Measurements from ENCODE around the gene EPS15. TPM values are rescaled to one million over a fixed set of nuclear protein-coding genes. Genes with fewer than 3 reads are reported as not detected.

Gene EPS15
- total RNA-seq, 1 donor from 2014 or later = 37.1 TPM

- Histone ChIP-seq H3K36me3 (ENCODE audit: control insufficient read depth, insufficient read depth, low read length) (no peaks in the 10 kb centered on the region), H3K27me3 (ENCODE audit: control insufficient read depth, insufficient read depth, low read length) (no peaks in the 10 kb centered on the region), H3K4me3 (ENCODE audit: low read depth, low read length) (no peak overlapping the region)
- TF ChIP-seq, protein P1, sequence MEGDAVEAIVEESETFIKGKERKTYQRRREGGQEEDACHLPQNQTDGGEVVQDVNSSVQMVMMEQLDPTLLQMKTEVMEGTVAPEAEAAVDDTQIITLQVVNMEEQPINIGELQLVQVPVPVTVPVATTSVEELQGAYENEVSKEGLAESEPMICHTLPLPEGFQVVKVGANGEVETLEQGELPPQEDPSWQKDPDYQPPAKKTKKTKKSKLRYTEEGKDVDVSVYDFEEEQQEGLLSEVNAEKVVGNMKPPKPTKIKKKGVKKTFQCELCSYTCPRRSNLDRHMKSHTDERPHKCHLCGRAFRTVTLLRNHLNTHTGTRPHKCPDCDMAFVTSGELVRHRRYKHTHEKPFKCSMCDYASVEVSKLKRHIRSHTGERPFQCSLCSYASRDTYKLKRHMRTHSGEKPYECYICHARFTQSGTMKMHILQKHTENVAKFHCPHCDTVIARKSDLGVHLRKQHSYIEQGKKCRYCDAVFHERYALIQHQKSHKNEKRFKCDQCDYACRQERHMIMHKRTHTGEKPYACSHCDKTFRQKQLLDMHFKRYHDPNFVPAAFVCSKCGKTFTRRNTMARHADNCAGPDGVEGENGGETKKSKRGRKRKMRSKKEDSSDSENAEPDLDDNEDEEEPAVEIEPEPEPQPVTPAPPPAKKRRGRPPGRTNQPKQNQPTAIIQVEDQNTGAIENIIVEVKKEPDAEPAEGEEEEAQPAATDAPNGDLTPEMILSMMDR (IDR thresholded peaks at IDR 0.05; ENCODE audit: insufficient read depth, low read length, poor library complexity, severe bottlenecking) = no peak
- no peak for DNase-seq (ENCODE audit: low read depth)
These were observed 137.1 kb downstream of the EPS15 start for GRCh38 chr1:51381964-51382363.

- Histone ChIP-seq H3K36me3 (ENCODE audit: control insufficient read depth, insufficient read depth, low read length) (no peaks in the 10 kb centered on the region), H3K27me3 (ENCODE audit: control insufficient read depth, insufficient read depth, low read length) (no peaks in the 10 kb centered on the region), H3K4me3 (ENCODE audit: low read depth, low read length) (no peak overlapping the region)
- TF ChIP-seq, protein P1 (IDR thresholded peaks at IDR 0.05; ENCODE audit: insufficient read depth, low read length, poor library complexity, severe bottlenecking) = no peak
- DNase-seq (ENCODE audit: low read depth) = no peak
These were observed 138.1 kb downstream of the EPS15 start for GRCh38 chr1:51380936-51381335.

- Histone ChIP-seq H3K27me3 (ENCODE audit: control insufficient read depth, insufficient read depth, low read length) (no peaks in the 10 kb centered on the region), H3K4me3 (ENCODE audit: low read depth, low read length) (no peak overlapping the region), H3K36me3 (ENCODE audit: control insufficient read depth, insufficient read depth, low read length) (no peaks in the 10 kb centered on the region)
- no peak for DNase-seq (ENCODE audit: low read depth)
- TF ChIP-seq, protein P1 (IDR thresholded peaks at IDR 0.05; ENCODE audit: insufficient read depth, low read length, poor library complexity, severe bottlenecking) = no peak
These were observed 140.2 kb downstream of the EPS15 start for GRCh38 chr1:51378871-51379270.

DNA sequence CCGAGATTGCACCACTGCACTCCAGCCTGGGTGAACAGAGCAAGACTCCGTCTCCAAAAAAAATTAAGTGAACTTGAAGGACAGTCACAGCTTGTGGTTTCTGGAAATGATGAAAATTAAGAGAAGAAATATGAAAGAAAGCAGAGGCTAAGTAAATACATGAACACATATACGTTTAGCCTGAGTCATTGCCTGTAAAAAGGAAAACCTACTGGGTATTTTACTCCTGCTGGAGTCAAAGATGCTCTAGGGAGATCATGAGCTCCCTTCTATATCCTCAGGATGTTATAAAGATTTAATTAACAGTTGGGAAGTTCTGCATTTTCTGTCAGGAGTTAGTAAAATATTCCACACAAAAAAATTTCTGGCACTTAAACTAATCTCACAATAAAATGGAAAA is 145.2 kb downstream of the EPS15 start:
- no peak for DNase-seq (ENCODE audit: low read depth)
- TF ChIP-seq, protein P1 (IDR thresholded peaks at IDR 0.05; ENCODE audit: insufficient read depth, low read length, poor library complexity, severe bottlenecking) = no peak
- H3K36me3 ChIP-seq (ENCODE audit: control insufficient read depth, insufficient read depth, low read length) = peaks cover 1% of the 10 kb centered on the region
- no peaks in the 10 kb centered on the region for H3K27me3 ChIP-seq (ENCODE audit: control insufficient read depth, insufficient read depth, low read length)
- no peak overlapping the region for H3K4me3 ChIP-seq (ENCODE audit: low read depth, low read length)

- no peak for DNase-seq (ENCODE audit: low read depth)
- Histone ChIP-seq H3K36me3 (ENCODE audit: control insufficient read depth, insufficient read depth, low read length) (peaks cover 1% of the 10 kb centered on the region), H3K27me3 (ENCODE audit: control insufficient read depth, insufficient read depth, low read length) (no peaks in the 10 kb centered on the region), H3K4me3 (ENCODE audit: low read depth, low read length) (no peak overlapping the region)
- TF ChIP-seq, protein P1 (IDR thresholded peaks at IDR 0.05; ENCODE audit: insufficient read depth, low read length, poor library complexity, severe bottlenecking) = no peak
These were observed 146.5 kb downstream of the EPS15 start for GRCh38 chr1:51372561-51372960.

GRCh38 chr1:51369171-51369570 is 149.9 kb downstream of the EPS15 start:
- Histone ChIP-seq H3K4me3 (ENCODE audit: low read depth, low read length) (no peak overlapping the region), H3K27me3 (ENCODE audit: control insufficient read depth, insufficient read depth, low read length) (no peaks in the 10 kb centered on the region), H3K36me3 (ENCODE audit: control insufficient read depth, insufficient read depth, low read length) (peaks cover 1% of the 10 kb centered on the region)
- TF ChIP-seq, protein P1 (IDR thresholded peaks at IDR 0.05; ENCODE audit: insufficient read depth, low read length, poor library complexity, severe bottlenecking) = no peak
- DNase-seq (ENCODE audit: low read depth) = no peak

All from kidney epithelial cell (primary cell).